DND-41 (cell line): ENCODE results near the gene KRTAP4-5.
"Not testable (repeated sequence)": the region's sequence is repeated elsewhere in the genome, so short reads cannot be mapped to it uniquely, and the experiment has no call there.

ENCODE experiments used
- ATAC-seq: fragments of 200-7000 bp; cut with Tn5 transposase; 3 replicates; pipeline ENCODE4 v1.9.1; 2021; ENCODE audit warnings: low read depth; ENCODE audit not compliant: insufficient read depth
- DNase-seq: peaks from one replicate; pipeline ENCODE4 v3.0.0-alpha.2; 2020
- H2AFZ ChIP-seq: 2 replicates; pipeline ENCODE4 v1.6.0; 2012; ENCODE audit warnings: low read depth, low read length
- H3K27ac ChIP-seq: 2 replicates; pipeline ENCODE4 v1.5.1; 2012; ENCODE audit warnings: low read length, inconsistent platforms
- H3K27me3 ChIP-seq: fragments of 200-600 bp; sonication (generic); 2 replicates; pipeline ENCODE4 v1.6.0; 2012; ENCODE audit warnings: low read length, mild to moderate bottlenecking, inconsistent platforms; ENCODE audit not compliant: insufficient read depth, poor library complexity
- H3K36me3 ChIP-seq: 2 replicates; pipeline ENCODE4 v1.5.1; 2012; ENCODE audit warnings: low read length, inconsistent platforms; ENCODE audit not compliant: insufficient read depth
- H3K4me1 ChIP-seq: 2 replicates; pipeline ENCODE4 v1.5.1; 2012; ENCODE audit warnings: mild to moderate bottlenecking, low read length; ENCODE audit not compliant: insufficient read depth
- H3K4me2 ChIP-seq: 2 replicates; pipeline ENCODE4 v1.6.0; 2012; ENCODE audit warnings: mild to moderate bottlenecking, moderate library complexity, low read length, inconsistent platforms; ENCODE audit not compliant: insufficient read depth
- H3K4me3 ChIP-seq, 2 experiments: fragments of 200-600 bp in 1 of 2; shearing (Covaris generic) in 1 of 2; 2 replicates each; pipeline ENCODE4 v1.5.1; 2012 to 2016; ENCODE audit warnings: inconsistent platforms in 2 of 2, low read length in 2 of 2, mild to moderate bottlenecking in 2 of 2, low read depth in 1 of 2, moderate library complexity in 1 of 2
- H3K79me2 ChIP-seq: 2 replicates; pipeline ENCODE4 v1.6.0; 2012; ENCODE audit warnings: low read length, inconsistent platforms; ENCODE audit not compliant: insufficient read depth
- H3K9ac ChIP-seq: 2 replicates; pipeline ENCODE4 v1.6.0; 2012; ENCODE audit warnings: low read depth, mild to moderate bottlenecking, inconsistent platforms, low read length, moderate library complexity
- H3K9me3 ChIP-seq: 2 replicates; pipeline ENCODE4 v1.5.1; 2012; ENCODE audit warnings: low read length, moderate library complexity, mild to moderate bottlenecking, inconsistent platforms; ENCODE audit not compliant: insufficient read depth, severe bottlenecking
- H4K20me1 ChIP-seq: 2 replicates; pipeline ENCODE4 v1.6.0; 2012; ENCODE audit warnings: low read length; ENCODE audit not compliant: insufficient read depth
- EZH2 ChIP-seq: IDR thresholded peaks from 3 replicates; pipeline ENCODE4 v1.6.1; 2012; ENCODE audit warnings: borderline replicate concordance, low read depth, mild to moderate bottlenecking, moderate library complexity, low read length, inconsistent platforms; ENCODE audit not compliant: severe bottlenecking
- TF ChIP-seq, protein P1 (sequence below): IDR thresholded peaks from 2 replicates; pipeline ENCODE4 v1.5.1; 2012; ENCODE audit warnings: borderline replicate concordance, low read length, moderate library complexity, mild to moderate bottlenecking; ENCODE audit not compliant: poor library complexity, severe bottlenecking; ENCODE audit errors: extremely low read depth

Gene KRTAP4-5

DNA sequence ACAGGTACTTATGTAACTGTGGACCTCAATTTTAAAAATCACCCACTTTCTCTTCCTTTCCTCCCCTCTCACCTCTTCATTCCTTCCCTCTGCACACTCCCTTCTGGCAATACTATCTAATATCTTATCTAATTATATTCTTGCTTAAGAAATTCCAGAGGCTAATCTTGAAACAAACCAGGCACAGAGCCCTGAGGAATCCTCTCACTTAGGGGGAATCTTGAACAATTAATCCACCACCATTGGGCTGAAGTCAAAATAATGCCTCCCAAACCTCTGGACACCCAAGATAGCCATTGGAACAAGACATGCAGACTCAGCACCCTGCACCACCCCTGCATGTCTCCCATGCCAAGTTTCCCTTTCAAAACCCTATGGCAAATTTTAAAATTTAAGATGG lies 8.3 kb downstream of the KRTAP4-5 start:
- Histone ChIP-seq H2AFZ (no peak overlapping the region), H3K79me2 (no peaks in the 10 kb centered on the region), H3K27ac (no peak overlapping the region), H3K36me3 (no peaks in the 10 kb centered on the region), H4K20me1 (no peaks in the 10 kb centered on the region), H3K4me3 (no peak overlapping the region), H3K4me2 (no peak overlapping the region), H3K27me3 (no peaks in the 10 kb centered on the region), H3K9ac (no peak overlapping the region), H3K4me1 (no peaks in the 10 kb centered on the region), H3K9me3 (peaks cover 18% of the 10 kb centered on the region)
- DNase-seq, result no peak
- TF ChIP-seq EZH2, result no peak
- ATAC-seq, result no peak

DNA sequence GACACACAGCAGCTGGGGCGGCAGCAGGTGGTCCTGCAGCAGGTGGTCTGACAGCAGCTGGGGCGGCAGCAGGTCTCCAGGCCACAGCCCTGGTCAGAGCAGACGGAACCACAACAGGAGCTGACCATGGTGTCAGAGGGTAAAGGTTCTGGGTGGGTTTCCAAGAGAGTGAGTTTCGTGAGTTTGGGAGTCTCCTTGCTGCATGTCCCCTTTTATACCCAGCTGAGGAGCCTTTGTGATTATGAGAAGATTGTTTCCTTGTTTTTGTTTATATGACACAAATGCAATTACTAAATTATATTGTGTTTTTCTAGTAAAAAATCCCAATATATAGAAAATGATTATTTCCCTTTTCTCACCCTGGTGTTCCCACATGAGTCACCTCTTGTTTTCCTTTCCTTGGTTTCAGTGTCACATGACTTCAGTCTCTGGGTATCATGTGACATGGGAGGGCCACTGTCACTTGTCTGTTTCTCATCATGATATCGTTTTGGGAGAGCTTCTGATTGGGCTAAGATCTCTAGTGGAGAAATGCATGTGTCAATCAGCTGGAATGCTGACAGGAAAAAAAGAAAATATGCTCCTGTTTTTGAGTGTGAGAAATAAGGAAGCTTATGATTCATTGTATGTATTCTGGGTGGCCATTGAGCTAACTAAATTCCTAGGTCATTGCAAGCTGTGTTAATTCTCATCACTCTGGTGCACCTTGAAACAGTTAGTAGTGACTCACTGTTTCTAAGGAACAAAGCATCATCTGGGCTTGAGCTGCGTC lies 9.1 kb downstream of the KRTAP4-5 start, which contains the start of gene KRTAP4-6:
Gene KRTAP4-6, minus strand, starts transcription at position 185 of the 772 bp plus-strand sequence. Its CDS starts 57 bp downstream, at position 128.
- TF ChIP-seq EZH2, result no peak
- TF ChIP-seq, protein P1, sequence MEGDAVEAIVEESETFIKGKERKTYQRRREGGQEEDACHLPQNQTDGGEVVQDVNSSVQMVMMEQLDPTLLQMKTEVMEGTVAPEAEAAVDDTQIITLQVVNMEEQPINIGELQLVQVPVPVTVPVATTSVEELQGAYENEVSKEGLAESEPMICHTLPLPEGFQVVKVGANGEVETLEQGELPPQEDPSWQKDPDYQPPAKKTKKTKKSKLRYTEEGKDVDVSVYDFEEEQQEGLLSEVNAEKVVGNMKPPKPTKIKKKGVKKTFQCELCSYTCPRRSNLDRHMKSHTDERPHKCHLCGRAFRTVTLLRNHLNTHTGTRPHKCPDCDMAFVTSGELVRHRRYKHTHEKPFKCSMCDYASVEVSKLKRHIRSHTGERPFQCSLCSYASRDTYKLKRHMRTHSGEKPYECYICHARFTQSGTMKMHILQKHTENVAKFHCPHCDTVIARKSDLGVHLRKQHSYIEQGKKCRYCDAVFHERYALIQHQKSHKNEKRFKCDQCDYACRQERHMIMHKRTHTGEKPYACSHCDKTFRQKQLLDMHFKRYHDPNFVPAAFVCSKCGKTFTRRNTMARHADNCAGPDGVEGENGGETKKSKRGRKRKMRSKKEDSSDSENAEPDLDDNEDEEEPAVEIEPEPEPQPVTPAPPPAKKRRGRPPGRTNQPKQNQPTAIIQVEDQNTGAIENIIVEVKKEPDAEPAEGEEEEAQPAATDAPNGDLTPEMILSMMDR, result no peak
- no peaks in the 10 kb centered on the region for H3K79me2 ChIP-seq
- H3K4me1 ChIP-seq, result no peaks in the 10 kb centered on the region
- no peak for DNase-seq
- peaks cover 18% of the 10 kb centered on the region for H3K9me3 ChIP-seq
- H2AFZ ChIP-seq, result no peak within 1 kb of the TSS
- H3K27ac ChIP-seq, result no peak within 1 kb of the TSS
- H4K20me1 ChIP-seq, result no peaks in the 10 kb centered on the region
- H3K4me2 ChIP-seq, result no peak within 1 kb of the TSS
- H3K9ac ChIP-seq, result no peak within 1 kb of the TSS
- H3K4me3 ChIP-seq, result no peak within 1 kb of the TSS
- no peak for ATAC-seq
- no peaks in the 10 kb centered on the region for H3K36me3 ChIP-seq
- H3K27me3 ChIP-seq, result no peaks in the 10 kb centered on the region

GRCh38 chr17:41139865-41140264 lies 9.8 kb downstream of the KRTAP4-5 start:
- not testable (repeated sequence) for DNase-seq, ATAC-seq, H3K9ac ChIP-seq, H3K27ac ChIP-seq, H3K4me3 ChIP-seq, H3K27me3 ChIP-seq, H3K36me3 ChIP-seq, H3K4me1 ChIP-seq, H4K20me1 ChIP-seq, H3K79me2 ChIP-seq, H2AFZ ChIP-seq, H3K4me2 ChIP-seq
- H3K9me3 ChIP-seq, result peaks cover 18% of the 10 kb centered on the region

DNA sequence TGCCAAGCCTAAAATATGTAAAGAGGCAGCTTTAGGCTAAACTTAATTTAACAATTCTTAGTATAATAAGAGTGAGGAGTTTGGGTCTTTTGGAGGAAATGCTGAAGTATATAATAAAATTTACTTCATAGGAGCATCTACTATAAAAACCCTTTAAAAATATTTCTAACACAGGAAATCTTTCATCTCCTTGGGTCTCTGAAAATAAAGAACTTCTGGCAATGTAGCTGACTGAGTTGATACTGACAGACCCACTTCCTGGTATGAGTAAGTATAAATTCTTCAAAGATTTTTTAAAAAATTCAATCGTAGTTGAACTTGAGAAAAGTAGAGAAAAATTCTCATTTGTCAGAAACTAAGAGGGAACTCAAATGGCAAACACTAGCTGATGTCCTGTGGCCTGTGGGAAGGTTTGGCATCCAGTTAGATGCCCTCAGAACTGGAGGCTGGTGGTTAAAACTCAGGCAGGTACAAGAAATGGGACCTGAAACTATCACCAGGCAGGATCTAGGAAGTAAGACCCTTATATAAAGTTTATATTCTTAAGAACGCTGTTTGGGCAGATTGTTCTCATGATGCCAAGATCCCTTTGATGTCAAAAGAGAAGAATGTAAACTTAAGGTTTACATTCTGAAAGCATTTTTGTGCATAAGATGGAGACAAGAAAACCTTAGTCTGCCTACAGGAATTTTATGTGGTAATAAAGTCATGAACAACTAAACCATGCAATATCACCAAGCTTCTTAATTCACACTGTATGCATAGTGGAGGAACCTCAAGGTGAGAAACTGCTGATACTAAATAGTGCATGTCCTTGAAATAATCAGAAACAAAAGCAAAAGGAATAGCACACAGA lies 15.5 kb downstream of the KRTAP4-5 start:
- Histone ChIP-seq H3K9ac (no peak overlapping the region), H3K36me3 (no peaks in the 10 kb centered on the region), H4K20me1 (no peaks in the 10 kb centered on the region), H3K4me3 (no peak overlapping the region), H3K4me2 (no peak overlapping the region), H3K79me2 (no peaks in the 10 kb centered on the region), H2AFZ (no peak overlapping the region), H3K27ac (no peak overlapping the region), H3K9me3 (no peaks in the 10 kb centered on the region), H3K4me1 (no peaks in the 10 kb centered on the region), H3K27me3 (peaks cover 6% of the 10 kb centered on the region)
- no peak for ATAC-seq
- no peak for DNase-seq
- TF ChIP-seq, protein P1, result no peak
- TF ChIP-seq EZH2, result no peak
